HL-60 (cell line): ENCODE data around the gene SPDYE6.
A peak's percentile ranks its signal among the peaks of the same experiment; 100 is the strongest.

Experiments
- CTCF ChIP-seq: IDR thresholded peaks from one replicate; pipeline ENCODE4 v1.5.1; 2011; ENCODE audit warnings: low read length, control low read depth, inconsistent platforms; ENCODE audit not compliant: insufficient read depth
- POLR2AphosphoS5 ChIP-seq: IDR thresholded peaks from 2 replicates; pipeline ENCODE4 v1.6.1; 2012; ENCODE audit warnings: low read depth
- REST ChIP-seq: IDR thresholded peaks from 2 replicates; pipeline ENCODE4 v1.6.1; 2012; ENCODE audit warnings: low read depth; ENCODE audit not compliant: insufficient replicate concordance

- no peak for TF ChIP-seq CTCF
- peak; percentile 83 for TF ChIP-seq POLR2AphosphoS5
- no peak for TF ChIP-seq REST
These were observed 39.8 kb upstream of the SPDYE6 start, which contains the start of gene PRKRIP1 for GRCh38 chr7:102395873-102396709.
